Ascending aorta (tissue), 2 donors: ENCODE data around the gene SLC39A13. TPM values are rescaled to one million over a fixed set of nuclear protein-coding genes. Genes with fewer than 3 reads are reported as not detected.

Experiments
- DNase-seq, 2 donors: peaks; one replicate each; pipeline ENCODE4 v3.0.0-alpha.2; 2019; ENCODE audit warnings: low spot score in 2 of 2
- H3K27ac ChIP-seq, 2 donors: fragments of 200-600 bp; sonication (generic); one replicate each; pipeline ENCODE4 v1.5.1; 2016 to 2017; ENCODE audit warnings: mild to moderate bottlenecking in 1 of 2
- H3K27me3 ChIP-seq: fragments of 200-600 bp; sonication (generic); one replicate; pipeline ENCODE4 v1.5.1; 2017
- H3K36me3 ChIP-seq, 2 donors: fragments of 200-600 bp; sonication (generic); one replicate each; pipeline ENCODE4 v1.5.1; 2016
- H3K4me1 ChIP-seq, 2 donors: fragments of 200-600 bp; sonication (generic); one replicate each; pipeline ENCODE4 v1.5.1; 2016 to 2017; ENCODE audit warnings: mild to moderate bottlenecking in 1 of 2
- H3K4me3 ChIP-seq, 2 donors: fragments of 200-600 bp; sonication (generic); one replicate each; pipeline ENCODE4 v1.5.1; 2016 to 2017; ENCODE audit warnings: mild to moderate bottlenecking in 1 of 2
- H3K9me3 ChIP-seq, 2 donors: fragments of 200-600 bp; sonication (generic); one replicate each; pipeline ENCODE4 v1.5.1; 2016
- CTCF ChIP-seq, 3 experiments: fragments of 200-600 bp in 2 of 3; fragments of 450-650 bp in 1 of 3; sonication (generic) in 2 of 3; IDR thresholded peaks; one replicate each; pipeline ENCODE4 v1.5.1; 2016 to 2019; ENCODE audit warnings: antibody characterized with exemption in 3 of 3, mild to moderate bottlenecking in 1 of 3, moderate library complexity in 1 of 3
- intact Hi-C: fragments of 100-400 bp; cut with DNase I; formaldehyde crosslinking; loops from one replicate; pipeline ENCODE4 v1.15.1; 2023
- total RNA-seq: library from RNA; depleted of rRNA; stranded (reverse); fragments of >200 nt; gene quantifications from one replicate; pipeline ENCODE4 v1.1.0, GENCODE V29; 2016

Gene SLC39A13
- total RNA-seq, 1 donor from 2014 or later, result 246 TPM

GRCh38 chr11:47411884-47412746, 3.7 kb downstream of the SLC39A13 start:
- Histone ChIP-seq H3K4me3 (no peak overlapping the region), H3K27ac (peak overlapping the region; percentile 44 to 95), H3K9me3 (no peaks in the 10 kb centered on the region), H3K27me3 (no peaks in the 10 kb centered on the region), H3K36me3 (peaks cover 44 to 46% of the 10 kb centered on the region in 2 donors), H3K4me1 (peaks cover 21 to 53% of the 10 kb centered on the region in 2 donors)
- DNase-seq, result no peak
- peak; percentile 54 to 64 (median 62) for TF ChIP-seq CTCF (IDR thresholded peaks at IDR 0.05)
- intact Hi-C loops, result loop anchor here (10.0 kb wide), 2 partner anchors 497 to 1567 kb away; partner anchors contain the start of genes CRY2 and LRP4

GRCh38 chr11:47413351-47413750, 5.0 kb downstream of the SLC39A13 start:
- Histone ChIP-seq H3K27me3 (no peaks in the 10 kb centered on the region), H3K27ac (peak overlapping the region; percentile 85 to 91), H3K4me1 (peaks cover 21 to 47% of the 10 kb centered on the region in 2 donors), H3K4me3 (no peak overlapping the region), H3K9me3 (no peaks in the 10 kb centered on the region), H3K36me3 (peaks cover 47 to 56% of the 10 kb centered on the region in 2 donors)
- DNase-seq, result no peak
- intact Hi-C loops, result loop anchor here (10.0 kb wide), 2 partner anchors 499 to 1569 kb away; partner anchors contain the start of genes CRY2 and LRP4
- no peak for TF ChIP-seq CTCF (IDR thresholded peaks at IDR 0.05)

- Histone ChIP-seq H3K27me3 (no peaks in the 10 kb centered on the region), H3K4me3 (no peak overlapping the region), H3K36me3 (peaks cover 54 to 64% of the 10 kb centered on the region in 2 donors), H3K4me1 (peaks cover 21 to 47% of the 10 kb centered on the region in 2 donors), H3K9me3 (no peaks in the 10 kb centered on the region), H3K27ac (peak overlapping the region; percentile 85 to 91)
- intact Hi-C loops, result loop anchor here (10.0 kb wide), 2 partner anchors 499 to 1569 kb away; partner anchors contain the start of genes CRY2 and LRP4
- TF ChIP-seq CTCF (IDR thresholded peaks at IDR 0.05), result no peak
- no peak for DNase-seq
Measured at GRCh38 chr11:47413908-47414684, 5.7 kb downstream of the SLC39A13 start.

GRCh38 chr11:47414685-47415070, 6.3 kb downstream of the SLC39A13 start:
- Histone ChIP-seq H3K27ac (peak overlapping the region; percentile 85 to 91), H3K4me1 (peaks cover 17 to 43% of the 10 kb centered on the region in 2 donors), H3K9me3 (no peaks in the 10 kb centered on the region), H3K27me3 (no peaks in the 10 kb centered on the region), H3K36me3 (peaks cover 58 to 70% of the 10 kb centered on the region in 2 donors), H3K4me3 (no peak overlapping the region)
- no peak for DNase-seq
- no peak for TF ChIP-seq CTCF (IDR thresholded peaks at IDR 0.05)
- intact Hi-C loops, result loop anchor here (10.0 kb wide), 2 partner anchors 500 to 1570 kb away; partner anchors contain the start of genes CRY2 and LRP4

- Histone ChIP-seq H3K9me3 (no peaks in the 10 kb centered on the region), H3K27me3 (no peaks in the 10 kb centered on the region), H3K27ac (peak overlapping the region; percentile 85 to 91), H3K4me1 (peaks cover 11 to 37% of the 10 kb centered on the region in 2 donors), H3K36me3 (peaks cover 64 to 75% of the 10 kb centered on the region in 2 donors), H3K4me3 (peak overlapping the region in 1 of 2 donors; percentile 12)
- DNase-seq, result no peak
- TF ChIP-seq CTCF (IDR thresholded peaks at IDR 0.05), result no peak
- intact Hi-C loops, result loop anchor here (10.0 kb wide), 2 partner anchors 500 to 1570 kb away; partner anchors contain the start of genes CRY2 and LRP4
Measured at GRCh38 chr11:47415091-47415854, 6.9 kb downstream of the SLC39A13 start.
